Umbilical cord (tissue), 1 donor: Measurements from ENCODE around the gene TMEM50B. TPM values are rescaled to one million over a fixed set of nuclear protein-coding genes. Genes with fewer than 3 reads are reported as not detected.

Experiments used
- total RNA-seq: library from RNA; depleted of rRNA; stranded (reverse); fragments of >200 nt; gene quantifications from one replicate; pipeline ENCODE4 v1.2.3, GENCODE V29; 2014; ENCODE audit warnings: low replicate concordance; ENCODE audit not compliant: insufficient read depth

Gene TMEM50B
- total RNA-seq, 1 donor from 2014 or later, result 56.3 TPM

Other genes starting within 250 kb of the TMEM50B start
- 45.7 TPM for gene IL10RB, start 213.6 kb downstream of the TMEM50B start, total RNA-seq
- 33.5 TPM for gene IFNAR1, start 155.0 kb downstream of the TMEM50B start, total RNA-seq
- gene IFNGR2, start 76.6 kb downstream of the TMEM50B start, total RNA-seq, result 85.2 TPM
- 1.9 TPM for gene DNAJC28, start 11.7 kb upstream of the TMEM50B start, total RNA-seq
- 67.2 TPM for gene GART, start 62.1 kb upstream of the TMEM50B start, total RNA-seq
- 134 TPM for gene SON, start 63.1 kb upstream of the TMEM50B start, total RNA-seq
- gene DONSON, start 108.7 kb upstream of the TMEM50B start, total RNA-seq, result 15.2 TPM
- gene CRYZL1, start 161.8 kb upstream of the TMEM50B start, total RNA-seq, result 58.3 TPM
- gene ITSN1, start 162.5 kb upstream of the TMEM50B start, total RNA-seq, result 235 TPM